Fibroblast of the aortic adventitia (primary cell): ENCODE measurements around the gene PLCD1. TPM values are rescaled to one million over a fixed set of nuclear protein-coding genes. Genes with fewer than 3 reads are reported as not detected.

Experiments used
- DNase-seq: peaks from one replicate; pipeline ENCODE4 v3.0.0-alpha.2; 2010; ENCODE audit warnings: low read depth
- H3K4me3 ChIP-seq: 2 replicates; pipeline ENCODE4 v1.5.1; 2011; ENCODE audit warnings: low read depth, mild to moderate bottlenecking, control low read depth, low read length, moderate library complexity
- total RNA-seq: library from RNA; depleted of rRNA; stranded (reverse); fragments of >200 nt; gene quantifications from 2 replicates; pipeline ENCODE4 v1.2.3, GENCODE V29; 2012; ENCODE audit warnings: low replicate concordance
- TF ChIP-seq, protein P1 (sequence below): IDR thresholded peaks from 2 replicates; pipeline ENCODE4 v1.5.1; 2011; ENCODE audit warnings: mild to moderate bottlenecking, low read length, control low read depth, inconsistent platforms; ENCODE audit not compliant: insufficient read depth

Gene PLCD1
- total RNA-seq, 1 donor, result 28.3 TPM

DNA sequence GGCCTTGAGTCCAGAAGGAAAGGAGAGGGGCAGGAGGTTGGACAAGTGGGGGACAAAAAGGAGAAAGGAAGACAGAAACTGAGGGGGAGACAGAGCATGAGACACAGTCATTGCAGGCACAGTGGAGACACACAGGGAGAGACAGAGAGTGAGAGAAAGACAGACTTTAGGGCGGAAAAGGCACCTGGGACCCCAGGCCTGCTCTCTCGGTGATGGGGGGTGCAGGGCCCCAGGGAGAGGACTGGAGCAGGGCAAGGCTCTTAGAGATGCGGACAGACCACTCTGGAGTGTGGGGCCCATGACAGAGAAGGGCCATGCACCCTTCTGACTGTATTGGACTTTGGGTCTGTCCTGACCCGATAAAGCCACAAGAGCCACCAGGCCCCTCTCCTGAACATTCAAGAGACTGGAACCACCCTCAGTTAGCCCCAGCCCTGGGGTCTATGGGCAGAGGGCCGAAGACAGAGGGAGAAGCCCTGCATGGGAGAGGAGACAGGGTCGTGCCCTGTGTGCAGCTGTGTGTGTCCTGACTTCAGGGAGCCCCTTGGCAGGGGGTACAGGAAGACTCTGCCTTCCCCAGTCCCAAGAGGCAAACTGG is 12.5 kb downstream of the PLCD1 start:
- TF ChIP-seq, protein P1, sequence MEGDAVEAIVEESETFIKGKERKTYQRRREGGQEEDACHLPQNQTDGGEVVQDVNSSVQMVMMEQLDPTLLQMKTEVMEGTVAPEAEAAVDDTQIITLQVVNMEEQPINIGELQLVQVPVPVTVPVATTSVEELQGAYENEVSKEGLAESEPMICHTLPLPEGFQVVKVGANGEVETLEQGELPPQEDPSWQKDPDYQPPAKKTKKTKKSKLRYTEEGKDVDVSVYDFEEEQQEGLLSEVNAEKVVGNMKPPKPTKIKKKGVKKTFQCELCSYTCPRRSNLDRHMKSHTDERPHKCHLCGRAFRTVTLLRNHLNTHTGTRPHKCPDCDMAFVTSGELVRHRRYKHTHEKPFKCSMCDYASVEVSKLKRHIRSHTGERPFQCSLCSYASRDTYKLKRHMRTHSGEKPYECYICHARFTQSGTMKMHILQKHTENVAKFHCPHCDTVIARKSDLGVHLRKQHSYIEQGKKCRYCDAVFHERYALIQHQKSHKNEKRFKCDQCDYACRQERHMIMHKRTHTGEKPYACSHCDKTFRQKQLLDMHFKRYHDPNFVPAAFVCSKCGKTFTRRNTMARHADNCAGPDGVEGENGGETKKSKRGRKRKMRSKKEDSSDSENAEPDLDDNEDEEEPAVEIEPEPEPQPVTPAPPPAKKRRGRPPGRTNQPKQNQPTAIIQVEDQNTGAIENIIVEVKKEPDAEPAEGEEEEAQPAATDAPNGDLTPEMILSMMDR, result no peak
- no peak for DNase-seq
- H3K4me3 ChIP-seq, result no peak overlapping the region

GRCh38 chr3:38016410-38016809 is 13.0 kb downstream of the PLCD1 start:
- H3K4me3 ChIP-seq, result no peak overlapping the region
- no peak for DNase-seq

DNA sequence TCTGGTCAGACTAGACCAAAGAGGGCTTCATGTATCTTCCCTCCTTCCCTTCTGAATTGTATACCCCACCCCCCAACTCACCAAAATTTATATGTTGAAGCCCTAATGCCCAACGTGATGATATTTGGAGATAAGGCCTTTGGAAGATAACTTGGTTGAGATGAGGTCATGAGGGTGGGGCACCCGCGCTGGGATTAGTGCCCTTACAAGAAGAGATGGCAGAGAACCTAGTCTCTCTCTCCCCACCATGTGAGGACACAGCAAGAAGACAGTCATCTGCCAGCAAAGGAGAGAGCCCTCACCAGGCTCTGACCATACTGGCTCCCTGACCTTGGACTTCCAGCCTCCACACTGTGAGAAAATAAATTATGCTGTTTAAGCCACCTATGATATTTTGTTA is 13.5 kb downstream of the PLCD1 start:
- TF ChIP-seq, protein P1, result no peak
- no peak overlapping the region for H3K4me3 ChIP-seq
- no peak for DNase-seq

More at GRCh38 chr3:38016410-38016809, 13.0 kb downstream of the PLCD1 start:
- TF ChIP-seq, protein P1, result no peak

DNA sequence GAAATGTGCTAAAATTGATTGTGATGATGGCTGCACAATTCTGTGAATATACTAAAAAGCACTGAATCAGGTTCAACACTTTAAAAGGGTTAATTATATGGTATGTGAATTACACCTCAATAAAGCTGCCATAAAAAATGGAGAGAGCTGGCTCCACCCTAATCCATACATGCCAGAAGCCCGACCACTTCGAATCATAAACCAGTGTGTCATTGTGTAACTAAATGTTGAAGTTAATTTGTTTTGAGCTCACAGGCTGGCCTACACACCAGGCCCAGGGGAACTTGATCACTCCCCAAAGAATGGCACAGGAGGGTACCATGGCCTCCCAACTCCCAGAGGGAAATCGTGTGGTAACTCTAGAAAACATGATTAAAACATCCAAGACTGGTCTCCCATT is 14.0 kb downstream of the PLCD1 start:
- no peak overlapping the region for H3K4me3 ChIP-seq
- DNase-seq, result no peak
- TF ChIP-seq, protein P1, result no peak

GRCh38 chr3:38011111-38011510 is 18.3 kb downstream of the PLCD1 start:
- no peak for DNase-seq
- TF ChIP-seq, protein P1, result no peak
- no peak overlapping the region for H3K4me3 ChIP-seq

- no peak overlapping the region for H3K4me3 ChIP-seq
- TF ChIP-seq, protein P1, result no peak
- no peak for DNase-seq
Observed at GRCh38 chr3:38009807-38010591, 19.4 kb downstream of the PLCD1 start.
